Stimulated activated naive B cell treated with anti-CD40 and anti-IgM and Interleukin-4, amounts not matched to agents 10 μg/mL and 1 μg/mL and 100 μg/mL, for 72 hours (primary cell): ENCODE measurements around the gene LRIG1.

Experiments used
- ATAC-seq, 2 donors: fragments of 150-1000 bp; cut with Tn5 transposase; replicated peaks; 2 replicates each; pipeline ENCODE4 v1.10.0; 2021; ENCODE audit warnings: moderate library complexity in 1 of 2
- DNase-seq: peaks from one replicate; pipeline ENCODE4 v3.0.0; 2021
- H3K27ac Mint-ChIP-seq: one replicate; pipeline ENCODE4 v1.8.0; 2022; ENCODE audit warnings: mild to moderate bottlenecking, mixed read lengths
- H3K27me3 Mint-ChIP-seq, 2 donors: one replicate each; pipeline ENCODE4 v1.8.0; 2022; ENCODE audit warnings: mixed read lengths in 2 of 2
- H3K36me3 Mint-ChIP-seq, 2 donors: one replicate each; pipeline ENCODE4 v1.8.0; 2022; ENCODE audit warnings: mixed read lengths in 2 of 2, mild to moderate bottlenecking in 1 of 2
- H3K4me1 Mint-ChIP-seq, 2 donors: one replicate each; pipeline ENCODE4 v1.8.0; 2022; ENCODE audit warnings: mixed read lengths in 2 of 2, mild to moderate bottlenecking in 1 of 2
- H3K4me3 Mint-ChIP-seq, 2 donors: one replicate each; pipeline ENCODE4 v1.8.0; 2022; ENCODE audit warnings: mild to moderate bottlenecking in 2 of 2, mixed read lengths in 2 of 2, moderate library complexity in 1 of 2
- H3K9me3 Mint-ChIP-seq, 2 donors: one replicate each; pipeline ENCODE4 v1.8.0; 2022; ENCODE audit warnings: mixed read lengths in 2 of 2, mild to moderate bottlenecking in 1 of 2

Gene LRIG1

DNA sequence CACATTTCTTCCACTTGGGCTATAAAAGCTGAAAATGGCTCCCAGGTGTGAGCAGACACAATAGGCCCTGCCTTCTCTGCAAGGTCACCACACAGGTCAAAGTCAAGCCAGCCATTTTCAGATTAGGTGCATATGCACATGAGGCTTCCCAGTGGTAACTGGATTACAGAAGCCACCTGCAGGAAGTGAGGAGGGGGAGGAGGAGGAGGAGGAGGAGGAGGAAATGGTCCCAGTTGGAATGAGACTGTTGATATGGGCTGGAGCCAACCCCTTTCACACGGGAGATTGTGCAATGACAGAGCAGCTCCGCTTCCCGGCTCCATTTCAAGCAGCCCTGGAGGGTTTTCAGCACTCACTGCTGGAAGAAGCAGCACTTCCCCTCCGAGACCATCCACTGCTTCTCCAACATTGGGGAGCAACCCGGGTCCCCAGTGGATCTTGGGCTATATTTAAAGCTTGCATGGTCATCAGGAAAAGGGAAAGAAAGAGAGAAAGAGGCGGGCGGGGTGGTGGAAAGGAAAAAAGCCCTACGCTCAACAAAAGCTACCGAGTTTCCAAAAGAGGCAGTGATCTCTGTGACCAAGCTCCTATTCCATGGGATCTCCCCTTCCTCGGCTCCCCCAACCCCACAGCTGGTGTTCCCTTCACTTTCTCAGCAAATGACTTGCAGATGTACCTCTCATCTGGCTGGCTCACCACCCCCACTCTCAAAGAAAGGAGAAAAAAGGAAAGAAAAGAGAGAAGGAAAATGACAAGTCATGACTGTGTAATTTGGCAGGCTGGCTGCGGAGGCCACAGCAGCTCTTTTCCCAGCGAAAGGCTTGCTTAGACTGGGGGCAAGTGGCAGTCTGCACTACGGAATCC lies 58.3 kb downstream of the LRIG1 start:
- peaks cover 0 to 8% of the 10 kb centered on the region in 2 donors for H3K36me3 Mint-ChIP-seq
- ATAC-seq (no peak), DNase-seq (no peak)
- H3K9me3 Mint-ChIP-seq: no peaks in the 10 kb centered on the region
- H3K27ac Mint-ChIP-seq: no peak overlapping the region
- H3K4me1 Mint-ChIP-seq: peaks cover 18 to 22% of the 10 kb centered on the region in 2 donors
- no peaks in the 10 kb centered on the region for H3K27me3 Mint-ChIP-seq
- H3K4me3 Mint-ChIP-seq: no peak overlapping the region

DNA sequence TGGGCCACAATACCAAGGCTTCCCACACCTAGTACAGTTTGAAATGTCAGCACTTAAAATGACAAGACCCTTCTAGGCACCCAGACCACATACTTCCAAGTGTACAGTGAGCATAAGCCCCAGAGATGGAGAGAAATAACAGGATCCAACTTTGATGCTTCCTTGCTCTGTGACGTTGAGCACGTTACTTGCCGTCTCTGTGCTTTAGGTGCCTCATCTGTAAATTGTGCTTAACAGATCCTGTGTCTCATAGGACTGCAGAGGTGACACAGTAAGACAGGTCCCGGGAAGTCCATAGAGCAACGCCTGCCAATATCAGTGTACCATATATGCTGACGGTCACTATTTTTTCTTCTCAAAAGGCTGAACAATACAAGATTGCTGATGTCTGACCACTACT lies 59.1 kb downstream of the LRIG1 start:
- H3K27ac Mint-ChIP-seq: no peak overlapping the region
- no peak for ATAC-seq
- peaks cover 18 to 22% of the 10 kb centered on the region in 2 donors for H3K4me1 Mint-ChIP-seq

GRCh38 chr3:66441129-66441528 lies 59.7 kb downstream of the LRIG1 start:
- no peak for DNase-seq
- no peaks in the 10 kb centered on the region for H3K9me3 Mint-ChIP-seq
- no peaks in the 10 kb centered on the region for H3K27me3 Mint-ChIP-seq
- H3K36me3 Mint-ChIP-seq: peaks cover 0 to 8% of the 10 kb centered on the region in 2 donors
- no peak overlapping the region for H3K27ac Mint-ChIP-seq
- ATAC-seq: no peak
- H3K4me3 Mint-ChIP-seq: no peak overlapping the region
- peaks cover 18 to 22% of the 10 kb centered on the region in 2 donors for H3K4me1 Mint-ChIP-seq

More for the DNA sequence above, 59.1 kb downstream of the LRIG1 start:
- Mint-ChIP-seq H3K36me3 (peaks cover 0 to 8% of the 10 kb centered on the region in 2 donors), H3K9me3 (no peaks in the 10 kb centered on the region), H3K27me3 (no peaks in the 10 kb centered on the region), H3K4me3 (no peak overlapping the region)
- no peak for DNase-seq

GRCh38 chr3:66439666-66440344 lies 61.0 kb downstream of the LRIG1 start:
- no peaks in the 10 kb centered on the region for H3K27me3 Mint-ChIP-seq
- DNase-seq (no peak), ATAC-seq (peak; percentile 83 to 87)
- peaks cover 0 to 8% of the 10 kb centered on the region in 2 donors for H3K36me3 Mint-ChIP-seq
- H3K9me3 Mint-ChIP-seq: no peaks in the 10 kb centered on the region
- peaks cover 18 to 22% of the 10 kb centered on the region in 2 donors for H3K4me1 Mint-ChIP-seq
- H3K4me3 Mint-ChIP-seq: peak overlapping the region; percentile 0 to 57
- H3K27ac Mint-ChIP-seq: no peak overlapping the region

DNA sequence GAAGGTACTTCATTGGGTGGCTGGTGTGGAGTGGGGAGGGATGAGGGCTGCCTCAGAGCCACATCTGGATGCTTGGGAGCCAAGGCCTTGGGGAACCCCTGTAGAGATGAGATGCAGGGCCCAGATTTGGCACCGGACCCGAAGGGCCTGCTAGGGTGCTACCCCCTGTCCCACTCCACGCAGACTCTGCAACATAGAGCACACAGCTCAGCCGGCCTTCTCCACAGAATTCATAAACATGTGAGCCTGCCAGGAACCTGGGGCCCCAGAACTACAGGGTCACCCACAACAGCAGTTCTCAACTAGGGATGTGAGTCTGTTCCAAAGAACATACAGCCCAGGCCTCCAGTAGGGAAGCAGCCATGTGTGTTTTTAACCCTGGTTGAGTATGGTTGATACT lies 62.8 kb downstream of the LRIG1 start:
- ATAC-seq: no peak
- no peaks in the 10 kb centered on the region for H3K9me3 Mint-ChIP-seq
- H3K4me3 Mint-ChIP-seq: no peak overlapping the region
- DNase-seq: no peak
- peaks cover 0 to 5% of the 10 kb centered on the region in 2 donors for H3K36me3 Mint-ChIP-seq
- H3K27me3 Mint-ChIP-seq: no peaks in the 10 kb centered on the region
- H3K4me1 Mint-ChIP-seq: peaks cover 14 to 27% of the 10 kb centered on the region in 2 donors
- H3K27ac Mint-ChIP-seq: no peak overlapping the region

DNA sequence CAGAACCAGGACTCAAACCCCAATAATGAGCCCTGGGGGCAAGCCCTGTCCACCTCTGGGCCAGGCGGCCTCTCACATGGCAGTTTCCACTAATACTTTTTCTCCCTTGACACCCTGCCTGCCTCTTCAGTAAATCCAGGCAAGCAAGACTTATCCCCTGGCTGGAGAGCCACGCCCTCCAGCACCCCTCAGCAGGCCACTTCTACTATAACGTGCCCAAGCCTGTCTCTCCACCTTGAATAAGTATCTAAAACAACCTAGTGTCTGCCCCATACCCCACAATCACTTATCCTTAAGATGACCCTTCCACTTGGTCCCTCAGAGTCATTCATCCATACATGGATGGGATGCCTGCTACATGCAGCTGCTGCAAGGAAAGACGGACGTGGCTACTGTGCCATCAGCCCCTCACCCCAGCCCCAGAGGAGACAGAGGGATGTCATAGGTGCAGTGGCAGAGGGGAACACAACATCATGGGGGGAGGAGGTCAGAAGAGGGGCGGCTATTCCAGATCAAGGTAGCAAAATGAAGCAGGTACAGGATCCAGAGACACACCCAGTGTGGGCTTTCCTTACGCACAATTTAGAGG lies 63.4 kb downstream of the LRIG1 start:
- H3K27ac Mint-ChIP-seq: no peak overlapping the region
- H3K9me3 Mint-ChIP-seq: no peaks in the 10 kb centered on the region
- peaks cover 0 to 5% of the 10 kb centered on the region in 2 donors for H3K36me3 Mint-ChIP-seq
- H3K4me1 Mint-ChIP-seq: peaks cover 14 to 27% of the 10 kb centered on the region in 2 donors
- no peak overlapping the region for H3K4me3 Mint-ChIP-seq
- DNase-seq: no peak
- H3K27me3 Mint-ChIP-seq: no peaks in the 10 kb centered on the region
- no peak for ATAC-seq

DNA sequence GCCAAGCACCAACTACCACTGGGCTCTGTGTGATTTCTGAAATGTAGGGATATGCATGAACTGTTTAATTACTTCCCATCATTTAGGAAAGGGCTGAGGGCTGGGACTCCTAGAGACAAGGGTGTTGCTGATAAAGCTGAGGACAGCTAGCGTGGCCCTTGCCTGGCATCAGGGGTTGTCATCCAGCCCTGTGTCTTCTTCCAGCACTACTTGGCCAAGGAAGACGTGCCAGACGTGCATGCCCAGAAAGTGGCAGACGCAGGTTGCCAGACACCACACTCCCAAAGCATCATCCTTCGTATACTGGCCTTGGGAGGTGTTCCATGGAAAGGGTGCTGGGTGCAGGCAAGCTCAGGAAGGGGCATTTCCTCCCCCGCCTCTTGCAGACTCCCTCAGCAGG lies 64.8 kb downstream of the LRIG1 start:
- H3K4me3 Mint-ChIP-seq: no peak overlapping the region
- ATAC-seq: no peak
- H3K27ac Mint-ChIP-seq: no peak overlapping the region
- peaks cover 15 to 24% of the 10 kb centered on the region in 2 donors for H3K4me1 Mint-ChIP-seq
- H3K9me3 Mint-ChIP-seq: no peaks in the 10 kb centered on the region
- no peaks in the 10 kb centered on the region for H3K27me3 Mint-ChIP-seq
- peaks cover 0 to 2% of the 10 kb centered on the region in 2 donors for H3K36me3 Mint-ChIP-seq
- no peak for DNase-seq

DNA sequence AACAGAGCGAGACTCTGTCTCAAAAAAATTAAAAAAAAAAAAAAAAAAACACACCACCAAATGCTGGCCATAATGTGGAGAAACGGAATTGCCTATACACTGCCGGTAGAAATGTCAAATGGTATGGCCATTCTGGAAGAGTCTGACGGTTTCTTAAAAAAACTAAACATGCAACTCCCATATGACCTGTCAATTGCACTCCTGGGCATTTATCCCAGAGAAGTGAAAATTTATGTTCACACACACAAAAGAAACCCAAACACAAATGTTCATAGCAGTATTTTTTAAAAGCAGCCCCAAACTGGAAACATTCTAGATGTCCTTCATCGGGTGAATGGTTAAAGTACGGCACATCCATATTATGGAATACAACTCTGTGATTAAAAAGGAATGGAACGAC lies 66.1 kb downstream of the LRIG1 start:
- ATAC-seq: no peak
- peaks cover 9 to 13% of the 10 kb centered on the region in 2 donors for H3K4me1 Mint-ChIP-seq

GRCh38 chr3:66433522-66433782 lies 67.4 kb downstream of the LRIG1 start:
- Mint-ChIP-seq H3K36me3 (no peaks in the 10 kb centered on the region), H3K27me3 (no peaks in the 10 kb centered on the region), H3K4me3 (no peak overlapping the region), H3K9me3 (no peaks in the 10 kb centered on the region), H3K27ac (no peak overlapping the region), H3K4me1 (peaks cover 2 to 6% of the 10 kb centered on the region in 2 donors)
- DNase-seq (no peak), ATAC-seq (no peak)

More for the DNA sequence above, 66.1 kb downstream of the LRIG1 start:
- no peak overlapping the region for H3K4me3 Mint-ChIP-seq
- H3K36me3 Mint-ChIP-seq: no peaks in the 10 kb centered on the region
- H3K27ac Mint-ChIP-seq: no peak overlapping the region
- no peaks in the 10 kb centered on the region for H3K27me3 Mint-ChIP-seq
- no peak for DNase-seq
- H3K9me3 Mint-ChIP-seq: no peaks in the 10 kb centered on the region

GRCh38 chr3:66432767-66433521 lies 67.9 kb downstream of the LRIG1 start:
- Mint-ChIP-seq H3K27me3 (no peaks in the 10 kb centered on the region), H3K4me1 (peaks cover 2 to 6% of the 10 kb centered on the region in 2 donors), H3K9me3 (no peaks in the 10 kb centered on the region), H3K36me3 (no peaks in the 10 kb centered on the region), H3K4me3 (no peak overlapping the region), H3K27ac (no peak overlapping the region)
- no peak for DNase-seq
- no peak for ATAC-seq

- ATAC-seq: no peak
- Mint-ChIP-seq H3K36me3 (no peaks in the 10 kb centered on the region), H3K4me1 (peaks cover 2 to 6% of the 10 kb centered on the region in 2 donors), H3K27me3 (no peaks in the 10 kb centered on the region), H3K4me3 (no peak overlapping the region), H3K9me3 (no peaks in the 10 kb centered on the region), H3K27ac (no peak overlapping the region)
- DNase-seq: no peak
Measured at GRCh38 chr3:66432041-66432766, 68.6 kb downstream of the LRIG1 start.

GRCh38 chr3:66431494-66431893 lies 69.3 kb downstream of the LRIG1 start:
- ATAC-seq (no peak), DNase-seq (no peak)
- Mint-ChIP-seq H3K4me1 (peaks cover 2 to 6% of the 10 kb centered on the region in 2 donors), H3K27ac (no peak overlapping the region), H3K27me3 (no peaks in the 10 kb centered on the region), H3K9me3 (no peaks in the 10 kb centered on the region), H3K36me3 (no peaks in the 10 kb centered on the region), H3K4me3 (no peak overlapping the region)

DNA sequence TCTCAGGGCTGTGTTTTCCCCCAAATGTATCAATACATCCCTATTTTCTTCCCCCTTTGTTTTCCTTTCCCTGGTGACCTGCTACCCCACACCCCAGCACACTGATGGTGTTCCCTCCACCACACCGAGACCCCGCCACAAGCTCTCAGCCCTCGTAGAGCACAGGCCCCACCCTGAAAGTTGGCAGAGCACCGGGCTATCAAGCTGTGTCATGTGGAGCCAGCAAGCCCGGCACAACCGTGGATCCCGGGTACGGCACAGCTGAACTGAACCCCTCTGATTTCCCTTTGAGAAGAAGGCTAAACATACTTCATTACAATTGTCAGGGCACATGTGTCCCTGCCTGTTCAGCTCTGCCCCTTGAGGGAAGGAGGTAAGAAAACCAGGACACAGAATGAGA lies 69.9 kb downstream of the LRIG1 start:
- DNase-seq: no peak
- H3K4me1 Mint-ChIP-seq: peaks cover 2 to 6% of the 10 kb centered on the region in 2 donors
- no peaks in the 10 kb centered on the region for H3K36me3 Mint-ChIP-seq
- H3K9me3 Mint-ChIP-seq: no peaks in the 10 kb centered on the region
- no peaks in the 10 kb centered on the region for H3K27me3 Mint-ChIP-seq
- no peak overlapping the region for H3K4me3 Mint-ChIP-seq
- no peak for ATAC-seq
- peak overlapping the region; percentile 60 for H3K27ac Mint-ChIP-seq

GRCh38 chr3:66428733-66429132 lies 72.1 kb downstream of the LRIG1 start:
- Mint-ChIP-seq H3K9me3 (no peaks in the 10 kb centered on the region), H3K4me3 (no peak overlapping the region), H3K27me3 (no peaks in the 10 kb centered on the region), H3K4me1 (peaks cover 2 to 5% of the 10 kb centered on the region in 2 donors), H3K36me3 (peaks cover 0 to 4% of the 10 kb centered on the region in 2 donors), H3K27ac (no peak overlapping the region)
- peak; percentile 34 to 71 for ATAC-seq
- peak; percentile 7 for DNase-seq
